Measurements from ENCODE around the gene C6orf132.

Gene C6orf132

GRCh38 chr6:42079941-42080464, 62.4 kb downstream of the C6orf132 start:
- DNase-seq (ENCODE audit: low read depth in 2 of 2) = no peak

GRCh38 chr6:42078386-42078785, 64.0 kb downstream of the C6orf132 start:
- no peak for DNase-seq (ENCODE audit: low read depth in 2 of 2)

- peak; percentile 19 to 24 for DNase-seq (ENCODE audit: low read depth in 2 of 2)
Observed at GRCh38 chr6:42075159-42075838, 67.1 kb downstream of the C6orf132 start.

GRCh38 chr6:42073287-42073686, 69.1 kb downstream of the C6orf132 start:
- no peak for DNase-seq (ENCODE audit: low read depth in 2 of 2)

- no peak for DNase-seq (ENCODE audit: low read depth in 2 of 2)
Observed at GRCh38 chr6:42071881-42072583, 70.4 kb downstream of the C6orf132 start.

GRCh38 chr6:42068872-42069522, 73.4 kb downstream of the C6orf132 start:
- DNase-seq (ENCODE audit: low read depth in 2 of 2) = no peak

GRCh38 chr6:42068173-42068572, 74.2 kb downstream of the C6orf132 start:
- no peak for DNase-seq (ENCODE audit: low read depth in 2 of 2)

- DNase-seq (ENCODE audit: low read depth in 2 of 2) = no peak
Observed at GRCh38 chr6:42066156-42066675, 76.2 kb downstream of the C6orf132 start.

GRCh38 chr6:42059743-42060142, 82.7 kb downstream of the C6orf132 start:
- DNase-seq (ENCODE audit: low read depth in 2 of 2) = no peak

- DNase-seq (ENCODE audit: low read depth in 2 of 2) = no peak
Observed at GRCh38 chr6:42053601-42054000, 88.8 kb downstream of the C6orf132 start.

GRCh38 chr6:42051268-42051653, 91.2 kb downstream of the C6orf132 start:
- no peak for DNase-seq (ENCODE audit: low read depth in 2 of 2)
